Activated effector memory CD4-positive, alpha-beta T cell treated with Interleukin-2 at 50 U/mL for 16 hours (primary cell): ENCODE results near the gene BLTP3A.
A peak's percentile ranks its signal among the peaks of the same experiment; 100 is the strongest.
"Not testable (repeated sequence)": the region's sequence is repeated elsewhere in the genome, so short reads cannot be mapped to it uniquely, and the experiment has no call there.

Experiments
- DNase-seq: peaks from one replicate; pipeline ENCODE4 v3.0.0-alpha.2; 2020

BLTP3A gene, protein sequence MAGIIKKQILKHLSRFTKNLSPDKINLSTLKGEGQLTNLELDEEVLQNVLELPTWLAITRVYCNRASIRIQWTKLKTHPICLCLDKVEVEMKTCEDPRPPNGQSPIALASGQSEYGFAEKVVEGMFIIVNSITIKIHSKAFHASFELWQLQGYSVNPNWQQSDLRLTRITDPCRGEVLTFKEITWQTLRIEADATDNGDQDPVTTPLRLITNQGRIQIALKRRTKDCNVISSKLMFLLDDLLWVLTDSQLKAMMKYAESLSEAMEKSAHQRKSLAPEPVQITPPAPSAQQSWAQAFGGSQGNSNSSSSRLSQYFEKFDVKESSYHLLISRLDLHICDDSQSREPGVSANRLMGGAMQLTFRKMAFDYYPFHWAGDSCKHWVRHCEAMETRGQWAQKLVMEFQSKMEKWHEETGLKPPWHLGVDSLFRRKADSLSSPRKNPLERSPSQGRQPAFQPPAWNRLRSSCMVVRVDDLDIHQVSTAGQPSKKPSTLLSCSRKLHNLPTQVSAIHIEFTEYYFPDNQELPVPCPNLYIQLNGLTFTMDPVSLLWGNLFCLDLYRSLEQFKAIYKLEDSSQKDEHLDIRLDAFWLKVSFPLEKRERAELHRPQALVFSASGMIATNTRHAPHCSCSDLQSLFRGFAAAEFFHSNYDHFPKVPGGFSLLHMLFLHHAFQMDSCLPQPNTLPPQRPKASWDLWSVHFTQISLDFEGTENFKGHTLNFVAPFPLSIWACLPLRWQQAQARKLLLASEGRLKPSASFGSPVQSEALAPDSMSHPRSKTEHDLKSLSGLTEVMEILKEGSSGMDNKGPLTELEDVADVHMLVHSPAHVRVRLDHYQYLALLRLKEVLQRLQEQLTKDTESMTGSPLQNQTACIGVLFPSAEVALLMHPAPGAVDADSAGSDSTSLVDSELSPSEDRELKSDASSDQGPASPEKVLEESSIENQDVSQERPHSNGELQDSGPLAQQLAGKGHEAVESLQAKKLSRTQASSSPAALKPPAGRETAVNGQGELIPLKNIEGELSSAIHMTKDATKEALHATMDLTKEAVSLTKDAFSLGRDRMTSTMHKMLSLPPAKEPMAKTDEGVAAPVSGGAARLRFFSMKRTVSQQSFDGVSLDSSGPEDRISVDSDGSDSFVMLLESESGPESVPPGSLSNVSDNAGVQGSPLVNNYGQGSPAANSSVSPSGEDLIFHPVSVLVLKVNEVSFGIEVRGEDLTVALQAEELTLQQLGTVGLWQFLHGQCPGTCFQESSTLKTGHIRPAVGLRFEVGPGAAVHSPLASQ (N-terminal part only)

DNA sequence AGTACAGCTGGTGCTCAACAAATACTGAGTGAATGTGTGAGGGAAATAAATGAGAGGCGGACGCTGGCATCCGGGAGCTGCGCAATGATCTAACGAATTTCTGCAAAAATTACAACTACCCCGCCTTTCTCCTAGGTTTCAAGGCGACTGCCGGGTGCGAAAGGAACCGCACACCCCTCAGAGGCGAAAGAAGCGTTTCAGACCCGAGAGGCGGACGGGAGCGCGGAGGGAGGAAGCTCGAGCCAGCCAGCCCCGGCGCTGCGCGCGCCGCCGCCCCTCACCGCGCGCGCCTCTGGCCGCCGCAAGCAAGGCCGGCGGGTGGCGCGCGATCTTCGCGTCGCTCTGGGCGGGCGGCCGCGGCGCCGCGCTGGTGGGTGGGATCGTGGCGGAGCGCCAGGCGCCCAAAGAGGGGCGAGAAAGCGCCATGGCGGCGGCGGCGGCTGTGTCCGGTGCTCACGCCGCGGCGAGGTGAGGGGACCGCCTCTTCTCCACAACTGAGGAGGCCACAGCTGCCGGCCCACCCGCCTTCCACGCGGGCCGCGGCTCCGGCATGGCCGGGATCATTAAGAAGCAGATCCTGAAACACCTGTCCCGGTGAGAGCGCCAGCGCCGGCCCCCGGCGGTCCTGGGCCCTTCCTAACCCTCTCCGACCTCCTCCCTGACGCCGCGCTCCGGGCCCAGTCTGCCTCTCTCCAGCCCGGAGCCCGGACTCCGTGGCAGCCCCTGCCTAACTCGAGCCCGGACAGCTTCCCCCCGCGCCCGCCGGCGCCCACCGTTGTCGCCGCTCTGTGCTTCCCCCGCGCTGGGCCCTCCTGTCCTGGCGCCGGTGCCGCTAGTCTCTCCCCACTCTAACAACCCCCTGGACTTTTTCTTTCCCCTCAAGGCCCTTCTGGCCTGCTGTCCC is at the start of gene BLTP3A:
Gene BLTP3A (plus strand): TSS at position 383 of the 904 bp plus-strand sequence. CDS start 168 bp downstream, at position 551.
- peak; percentile 69 for DNase-seq

- DNase-seq, result no peak
These were observed 49.8 kb upstream of the BLTP3A start for GRCh38 chr6:34742094-34742493.

DNA sequence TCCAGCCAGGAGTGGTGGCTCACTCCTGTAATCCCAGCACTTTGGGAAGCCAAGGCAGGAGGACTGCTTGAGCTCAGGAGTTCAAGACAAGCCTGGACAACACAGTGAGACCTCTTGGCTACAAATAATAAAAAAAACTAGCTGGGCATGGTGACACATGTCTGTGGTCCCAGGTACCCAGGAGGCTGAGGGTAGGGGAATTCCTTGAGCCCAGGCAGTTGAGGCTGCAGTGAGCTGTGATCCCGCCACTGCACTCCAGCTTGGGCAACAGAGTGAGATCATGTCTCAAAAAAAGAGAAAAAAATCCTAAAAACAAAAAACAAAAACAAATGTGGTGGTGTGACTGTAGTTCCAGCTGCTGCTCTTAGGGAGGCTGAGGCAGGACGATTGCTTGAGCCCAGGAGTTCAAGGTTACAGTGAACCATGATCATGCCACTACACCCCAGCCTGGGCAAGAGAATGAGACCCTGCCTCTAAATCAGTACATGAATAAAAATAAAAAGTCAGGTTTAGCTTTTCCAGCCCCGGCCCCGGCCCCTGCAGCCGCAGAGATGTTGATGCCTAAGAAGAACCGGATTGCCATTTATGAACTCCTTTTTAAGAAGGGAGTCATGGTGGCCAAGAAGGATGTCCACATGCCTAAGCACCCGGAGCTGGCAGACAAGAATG is 48.1 kb upstream of the BLTP3A start:
- DNase-seq, result no peak

GRCh38 chr6:34744294-34744647 is 47.6 kb upstream of the BLTP3A start:
- not testable (repeated sequence) for DNase-seq

DNA sequence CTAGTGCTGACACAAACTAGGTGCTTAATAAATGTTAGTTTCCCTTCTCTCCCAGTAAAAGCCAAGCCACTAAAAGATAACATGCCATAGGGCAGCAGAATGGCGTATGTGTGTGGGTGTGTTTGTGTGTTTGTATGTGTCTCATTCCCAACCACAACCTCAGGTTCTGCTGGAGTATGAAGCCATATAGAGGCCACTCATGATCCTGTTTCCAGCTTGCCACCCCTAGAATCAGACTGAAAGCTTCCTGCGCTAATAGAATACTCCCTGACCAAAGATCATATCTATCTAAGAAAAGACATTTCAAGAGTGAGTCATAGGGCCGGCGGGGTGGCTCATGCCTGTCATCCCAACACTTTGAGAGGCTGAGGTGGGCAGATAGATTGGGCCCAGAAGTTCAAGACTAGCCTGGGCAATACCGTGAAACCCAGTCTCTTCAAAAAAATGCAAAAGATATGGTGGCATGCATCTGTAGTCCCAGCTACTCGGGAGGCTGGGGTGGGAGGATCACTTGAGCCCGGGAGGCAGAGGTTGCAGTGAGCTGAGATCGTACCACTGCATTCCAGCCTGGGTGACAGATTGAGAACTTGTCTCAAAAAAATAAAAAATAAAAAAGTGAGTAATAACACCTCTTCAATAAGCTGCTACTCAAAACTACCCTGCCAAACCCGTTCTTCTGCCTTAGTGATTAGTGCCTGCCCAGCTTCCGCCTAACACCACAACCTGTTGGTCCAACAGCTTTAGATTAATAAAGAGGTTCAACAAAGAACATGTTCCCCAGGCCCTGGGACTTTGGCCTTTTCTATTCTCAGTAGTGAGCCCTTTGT is 46.4 kb upstream of the BLTP3A start:
- no peak for DNase-seq

DNA sequence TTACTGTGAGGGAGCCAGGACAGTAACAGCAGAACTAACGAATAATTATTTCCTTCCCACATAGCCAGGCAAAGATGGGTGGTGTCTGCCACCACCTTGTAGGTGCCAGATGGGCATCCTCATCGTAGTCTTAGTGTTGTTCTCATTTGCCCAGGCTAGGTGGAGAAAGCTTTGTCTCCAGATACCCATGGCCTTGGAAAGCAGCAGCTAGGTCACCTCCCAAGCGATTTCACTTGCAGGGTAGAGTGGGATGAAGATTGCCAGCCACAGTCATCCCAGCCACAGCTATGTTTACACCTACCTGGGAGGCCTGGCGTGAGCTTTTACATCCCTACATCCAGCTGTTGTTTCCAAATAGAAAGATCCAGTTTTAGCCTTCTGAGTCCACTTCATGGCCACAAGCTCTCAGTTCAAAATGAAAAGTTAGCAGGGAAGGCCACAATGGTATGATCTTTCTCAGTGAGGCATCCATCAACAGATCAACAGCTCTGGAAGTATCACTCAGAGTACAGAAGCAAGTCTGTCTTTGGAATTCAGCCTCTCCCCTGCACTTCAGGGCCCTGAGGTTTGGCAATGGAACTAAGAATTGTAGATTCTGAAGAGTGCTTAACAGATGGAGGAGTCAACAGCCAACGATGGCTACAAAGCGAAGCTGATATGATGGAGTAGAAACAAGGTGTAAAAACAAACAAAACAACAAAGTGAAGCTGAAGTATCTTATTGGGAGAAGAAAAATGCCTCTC is 45.6 kb upstream of the BLTP3A start:
- no peak for DNase-seq

- DNase-seq, result no peak
These were observed 43.1 kb upstream of the BLTP3A start for GRCh38 chr6:34748757-34749156.

DNA sequence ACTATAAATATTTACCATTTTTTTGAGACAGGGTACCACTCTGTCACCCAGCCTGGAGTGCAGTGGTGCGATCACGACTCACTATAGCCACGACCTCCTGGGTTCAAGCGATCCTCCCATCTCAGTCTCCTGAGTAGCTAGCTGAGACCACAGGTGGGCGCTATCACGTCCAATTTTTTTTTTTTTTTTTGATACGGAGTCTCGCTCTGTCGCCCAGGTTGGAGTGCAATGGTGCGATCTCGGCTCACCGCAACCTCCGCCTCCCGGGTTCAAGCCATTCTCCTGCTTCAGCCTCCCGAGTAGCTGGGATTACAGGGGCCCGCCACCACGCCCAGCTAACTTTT is 35.4 kb upstream of the BLTP3A start:
- DNase-seq, result not testable (repeated sequence)

GRCh38 chr6:34757687-34758274 is 34.1 kb upstream of the BLTP3A start:
- DNase-seq, result no peak

DNA sequence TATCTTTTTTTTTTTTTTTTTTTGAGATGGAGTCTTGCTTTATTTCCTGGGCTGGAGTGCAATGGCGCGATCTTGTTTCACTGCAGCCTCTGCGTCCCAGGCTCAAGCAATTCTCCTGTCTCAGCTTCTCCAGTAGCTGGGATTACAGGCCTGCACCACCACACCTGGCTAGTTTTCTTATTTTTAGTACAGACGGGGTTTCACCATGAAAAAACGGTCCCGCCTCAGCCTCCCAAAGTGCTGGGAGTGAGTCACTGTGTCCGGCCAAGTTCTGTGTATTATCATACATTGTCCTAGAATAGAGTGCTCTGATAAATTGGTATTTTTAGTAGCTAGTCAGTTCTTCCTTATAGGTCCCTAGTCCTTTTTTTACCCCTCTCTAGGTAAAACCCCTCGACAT is 31.8 kb upstream of the BLTP3A start:
- DNase-seq, result no peak

DNA sequence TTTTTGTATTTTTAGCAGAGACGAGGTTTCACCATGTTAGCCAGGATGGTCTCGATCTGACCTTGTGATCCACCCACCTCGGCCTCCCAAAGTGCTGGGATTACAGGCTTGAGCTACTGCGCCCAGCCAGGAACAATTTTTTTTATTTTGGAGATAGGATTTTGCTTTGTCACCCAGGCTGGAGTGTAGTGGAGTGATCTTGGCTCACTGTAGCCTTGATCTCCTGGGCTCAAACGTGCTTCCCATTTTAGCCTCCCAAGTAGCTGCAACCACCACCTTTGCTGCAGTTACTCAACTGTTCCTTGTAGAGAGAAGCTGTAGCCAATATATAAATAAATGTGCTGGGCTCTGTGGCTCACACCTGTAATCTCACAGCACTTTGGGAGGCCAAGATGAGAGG is 30.2 kb upstream of the BLTP3A start:
- not testable (repeated sequence) for DNase-seq

DNA sequence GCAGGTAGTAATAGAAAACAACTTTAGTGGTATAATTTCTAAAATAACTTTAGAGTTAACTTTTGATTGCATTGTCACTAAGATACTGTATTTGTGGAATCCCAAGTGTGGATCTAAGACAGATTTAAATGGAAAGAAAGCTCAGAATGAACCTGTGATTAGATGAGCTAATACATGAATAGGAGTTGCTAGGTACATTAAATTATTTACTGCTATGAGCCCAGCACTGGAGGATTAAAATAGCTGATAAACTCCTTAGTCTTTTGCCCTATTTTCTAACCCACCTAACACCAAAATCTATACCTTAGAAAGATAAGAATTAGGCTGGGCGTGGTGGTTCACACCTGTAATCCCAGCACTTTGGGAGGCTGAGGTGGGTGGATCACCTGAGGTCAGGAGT is 23.7 kb upstream of the BLTP3A start:
- DNase-seq, result no peak

DNA sequence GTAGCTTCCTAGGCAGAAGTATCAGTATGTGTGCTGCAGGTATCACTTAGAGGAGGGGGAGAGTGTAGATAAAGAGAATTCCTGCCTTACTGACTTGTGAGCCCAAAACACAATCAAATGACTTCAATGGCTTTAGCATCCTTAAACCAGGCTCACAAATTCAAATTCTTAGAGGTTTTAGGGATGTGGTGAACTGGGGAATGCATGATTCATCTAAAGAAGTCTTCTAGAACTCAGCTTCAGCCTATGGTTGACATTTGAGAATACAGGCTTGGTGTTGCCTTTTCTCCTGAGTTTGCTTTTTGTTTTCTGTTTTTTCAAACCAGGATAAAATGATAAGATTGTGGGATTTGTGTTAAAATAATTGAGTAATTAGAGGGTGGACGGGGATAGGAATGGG is 20.2 kb upstream of the BLTP3A start:
- DNase-seq, result no peak

- no peak for DNase-seq
These were observed 18.9 kb upstream of the BLTP3A start for GRCh38 chr6:34772940-34773339.

GRCh38 chr6:34773916-34774315 is 18.0 kb upstream of the BLTP3A start:
- DNase-seq, result no peak

DNA sequence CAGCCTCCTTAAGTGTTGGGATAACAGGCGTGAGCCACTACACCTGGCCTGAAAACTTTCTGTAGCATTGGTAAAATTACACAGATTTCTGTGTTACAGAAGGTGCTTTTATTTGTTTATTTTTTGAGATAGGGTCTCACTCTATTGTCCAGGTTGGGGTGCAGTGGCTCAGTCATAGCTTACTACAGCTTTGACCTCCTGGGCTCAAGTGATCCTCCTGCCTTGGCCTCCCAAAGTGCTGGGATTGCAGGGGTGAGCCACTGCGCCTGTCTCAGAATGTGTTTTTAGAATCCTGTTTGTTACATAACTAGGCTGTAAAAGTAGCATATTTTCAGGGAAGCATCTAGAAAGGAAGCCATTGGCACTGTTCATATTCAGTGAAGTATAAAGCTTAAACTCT is 16.9 kb upstream of the BLTP3A start:
- no peak for DNase-seq

DNA sequence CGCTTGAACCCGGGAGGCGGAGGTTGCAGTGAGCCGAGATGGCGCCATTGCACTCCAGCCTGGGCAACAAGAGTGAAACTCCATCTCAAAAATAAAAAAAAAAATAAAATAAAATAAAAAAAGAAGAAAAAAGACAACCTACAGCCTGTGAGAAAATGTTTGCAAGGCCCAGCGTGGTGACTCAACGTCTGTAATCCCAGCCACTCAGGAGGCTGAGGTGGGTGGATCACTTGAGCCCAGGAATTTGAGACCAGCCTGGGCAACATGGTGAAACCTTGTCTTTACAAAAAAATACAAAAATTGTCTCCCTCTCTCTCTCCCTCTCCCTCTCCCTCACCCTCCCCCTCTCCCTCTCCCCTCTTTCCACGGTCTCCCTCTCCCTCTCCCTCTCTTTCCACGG is 6.5 kb upstream of the BLTP3A start:
- not testable (repeated sequence) for DNase-seq

DNA sequence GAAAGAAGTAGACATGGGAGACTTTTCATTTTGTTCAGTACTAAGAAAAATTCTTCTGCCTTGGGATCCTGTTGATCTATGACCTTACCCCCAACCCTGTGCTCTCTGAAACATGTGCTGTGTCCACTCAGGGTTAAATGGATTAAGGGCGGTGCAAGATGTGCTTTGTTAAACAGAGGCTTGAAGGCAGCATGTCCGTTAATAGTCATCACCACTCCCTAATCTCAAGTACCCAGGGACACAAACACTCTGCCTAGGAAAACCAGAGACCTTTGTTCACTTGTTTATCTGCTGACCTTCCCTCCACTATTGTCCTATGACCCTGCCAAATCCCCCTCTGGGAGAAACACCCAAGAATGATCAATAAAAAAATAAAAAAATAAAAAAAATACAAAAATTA is 4.7 kb upstream of the BLTP3A start:
- DNase-seq, result not testable (repeated sequence)

- DNase-seq, result no peak
These were observed 3.8 kb upstream of the BLTP3A start for GRCh38 chr6:34788111-34788510.
